Right lobe of liver (tissue), 6 donors: ENCODE data around the gene SCLT1. TPM values are rescaled to one million over a fixed set of nuclear protein-coding genes. Genes with fewer than 3 reads are reported as not detected.

ENCODE experiments used
- ATAC-seq, 4 donors: fragments of 200-7000 bp; cut with Tn5 transposase; one replicate each; pipeline ENCODE4 v1.9.1; 2020; ENCODE audit warnings: mild to moderate bottlenecking in 4 of 4, moderate library complexity in 4 of 4
- DNase-seq, 3 donors: peaks; one replicate each; pipeline ENCODE4 v3.0.0-alpha.2; 2020
- H3K27ac ChIP-seq, 3 donors: fragments of 200-600 bp; one replicate each; pipeline ENCODE4 v1.8.0; 2022
- H3K27me3 ChIP-seq, 2 donors: fragments of 200-600 bp; one replicate each; pipeline ENCODE4 v1.8.0; 2022
- H3K36me3 ChIP-seq, 4 donors: fragments of 200-600 bp; sonication (generic) in 1 of 4; one replicate each; pipeline versions ENCODE4 v1.5.1 to v1.8.0; 2017 to 2022; ENCODE audit warnings: control low read depth in 1 of 4
- H3K4me1 ChIP-seq, 4 donors: fragments of 200-600 bp; sonication (generic) in 1 of 4; one replicate each; pipeline versions ENCODE4 v1.5.1 to v1.8.0; 2017 to 2022; ENCODE audit warnings: control low read depth in 1 of 4
- H3K4me3 ChIP-seq, 3 donors: fragments of 200-600 bp; one replicate each; pipeline ENCODE4 v1.8.0; 2022
- H3K9me3 ChIP-seq, 4 donors: fragments of 200-600 bp; sonication (generic) in 1 of 4; one replicate each; pipeline versions ENCODE4 v1.5.1 to v1.8.0; 2017 to 2022; ENCODE audit warnings: control low read depth in 1 of 4
- CTCF ChIP-seq, 4 donors: fragments of 200-600 bp in 3 of 4; fragments of 450-650 bp in 1 of 4; IDR thresholded peaks; one replicate each; pipeline versions ENCODE4 v1.5.1 to v1.8.0; 2016 to 2022; ENCODE audit warnings: antibody characterized with exemption in 4 of 4, mild to moderate bottlenecking in 2 of 4
- POLR2A ChIP-seq: fragments of 450-650 bp; IDR thresholded peaks from one replicate; pipeline ENCODE4 v1.6.1; 2017; ENCODE audit warnings: antibody characterized with exemption, mild to moderate bottlenecking
- WGBS: methylation state at CpG from one replicate; pipeline ENCODE4 v1.1.6; 2018; ENCODE audit warnings: low coverage, low lambda C conversion rate; ENCODE audit not compliant: insufficient coverage; ENCODE audit errors: missing lambda C conversion rate; 5-methylcytosine and 5-hydroxymethylcytosine counted together
- intact Hi-C, 2 donors: fragments of 100-400 bp; cut with DNase I; formaldehyde crosslinking; loops; one replicate each; pipeline versions ENCODE4 v1.11.2 to v1.14.1; 2022
- long read RNA-seq: library from polyadenylated mRNA; unstranded; transcript quantifications from one replicate; pipeline ENCODE4 v2.0.0, GENCODE V29; 2019
- total RNA-seq, 6 experiments: library from RNA; depleted of rRNA in 2 of 6; stranded (reverse); fragments of >200 nt in 2 of 6; fragmentation: NEBNext Ultra II Directional in 3 of 6; extraction: Animal tissue kit (Norgen Biotek cat#: 25700) in 3 of 6; gene quantifications; one replicate each; pipeline versions ENCODE4 v1.1.0 to v1.2.4, GENCODE V29; 2016 to 2023
- donor health status: DM: no; HTN: yes; CAD: no.
- donor health status: DM: no; HTN: no; CAD: no.
- donor health status: DM: no; HTN: no; CAD: no.
- donor health status: DM: no; HTN: yes; CAD: no.
- donor health status: DM: no; HTN: yes; CAD: no.

The SCLT1 gene
- total RNA-seq: 1 to 10 TPM; 2.3 to 5.3 (median 3.7) TPM
- long read RNA-seq, partial matches to known transcripts: 1 of 1 reads
- long read RNA-seq, other reads (novel, unspliced or antisense): 0 of 1 reads

GRCh38 chr4:129093191-129093920 is at the start of gene SCLT1:
SCLT1 (minus strand) TSS chr4:129093539; CDS start chr4:129093103, 436 bp downstream.
- peak; percentile 96 to 97 (median 96) for ATAC-seq
- intact Hi-C loops: no loop called here
- Histone ChIP-seq H3K4me1 (peaks cover 0 to 4% (median 0%) of the 10 kb centered on the region in 4 donors), H3K27ac (peak within 1 kb of the TSS; percentile 90 to 92 (median 90)), H3K36me3 (no peaks in the 10 kb centered on the region), H3K9me3 (no peaks in the 10 kb centered on the region), H3K4me3 (peak within 1 kb of the TSS; percentile 67 to 83 (median 75)), H3K27me3 (no peaks in the 10 kb centered on the region)
- peak; percentile 99 for DNase-seq
- 0% methylated on average over 25 of the region's 57 CpGs for WGBS
- TF ChIP-seq CTCF (IDR thresholded peaks at IDR 0.05): no peak
- TF ChIP-seq POLR2A: peak; percentile 82

- H3K27me3 ChIP-seq: no peaks in the 10 kb centered on the region
- no peaks in the 10 kb centered on the region for H3K9me3 ChIP-seq
- TF ChIP-seq CTCF (IDR thresholded peaks at IDR 0.05) (peak; percentile 16 to 33 (median 24)), POLR2A (no peak)
- no peaks in the 10 kb centered on the region for H3K4me1 ChIP-seq
- no peak overlapping the region for H3K4me3 ChIP-seq
- H3K27ac ChIP-seq: no peak overlapping the region
- H3K36me3 ChIP-seq: no peaks in the 10 kb centered on the region
- intact Hi-C loops: no loop called here
- ATAC-seq: peak in 1 of 4 donors; percentile 38
- no peak for DNase-seq
- WGBS: 21% methylated on average over 2 of the region's 2 CpGs
These were observed 47.2 kb upstream of the SCLT1 start for GRCh38 chr4:129140521-129140920.

- no peaks in the 10 kb centered on the region for H3K27me3 ChIP-seq
- DNase-seq: no peak
- H3K36me3 ChIP-seq: no peaks in the 10 kb centered on the region
- ATAC-seq: no peak
- H3K4me1 ChIP-seq: no peaks in the 10 kb centered on the region
- intact Hi-C loops: no loop called here
- WGBS: 29% methylated on average over 2 of the region's 6 CpGs
- no peak overlapping the region for H3K4me3 ChIP-seq
- no peak for TF ChIP-seq CTCF (IDR thresholded peaks at IDR 0.05)
- TF ChIP-seq POLR2A: no peak
- H3K27ac ChIP-seq: no peak overlapping the region
- no peaks in the 10 kb centered on the region for H3K9me3 ChIP-seq
These were observed 45.6 kb upstream of the SCLT1 start for GRCh38 chr4:129138810-129139496.

GRCh38 chr4:129136433-129136832 is 43.1 kb upstream of the SCLT1 start:
- Histone ChIP-seq H3K9me3 (no peaks in the 10 kb centered on the region), H3K4me3 (no peak overlapping the region), H3K4me1 (no peaks in the 10 kb centered on the region), H3K36me3 (no peaks in the 10 kb centered on the region), H3K27me3 (no peaks in the 10 kb centered on the region), H3K27ac (no peak overlapping the region)
- intact Hi-C loops: no loop called here
- no CpG with 5 or more reads among the region's 8 CpGs for WGBS
- ATAC-seq (peak in 1 of 4 donors; percentile 20), DNase-seq (no peak)
- no peak for TF ChIP-seq CTCF (IDR thresholded peaks at IDR 0.05)
- TF ChIP-seq POLR2A: no peak
